ENCODE results near the gene ARHGAP40. TPM values are rescaled to one million over a fixed set of nuclear protein-coding genes. Genes with fewer than 3 reads are reported as not detected.

Gene ARHGAP40
- total RNA-seq, 1 donor from 2014 or later = 0.64 TPM

- Mint-ChIP-seq H3K36me3 (ENCODE audit: low read depth, unreplicated experiment) (no peaks in the 10 kb centered on the region), H3K9me3 (ENCODE audit: unreplicated experiment) (no peaks in the 10 kb centered on the region), H3K27ac (ENCODE audit: unreplicated experiment) (no peak overlapping the region), H3K4me1 (ENCODE audit: unreplicated experiment) (peaks cover 13% of the 10 kb centered on the region), H3K27me3 (ENCODE audit: unreplicated experiment) (peaks cover 4% of the 10 kb centered on the region), H3K4me3 (ENCODE audit: unreplicated experiment) (no peak overlapping the region)
- no peak for TF ChIP-seq CTCF (IDR thresholded peaks at IDR 0.05; ENCODE audit: unreplicated experiment)
- DNase-seq (ENCODE audit: low spot score) = no peak
Observed at GRCh38 chr20:38609815-38610214, 8.2 kb downstream of the ARHGAP40 start.

- TF ChIP-seq CTCF (IDR thresholded peaks at IDR 0.05; ENCODE audit: unreplicated experiment) = no peak
- no peaks in the 10 kb centered on the region for H3K36me3 Mint-ChIP-seq (ENCODE audit: low read depth, unreplicated experiment)
- H3K4me1 Mint-ChIP-seq (ENCODE audit: unreplicated experiment) = peaks cover 8% of the 10 kb centered on the region
- no peak for DNase-seq (ENCODE audit: low spot score)
- H3K27ac Mint-ChIP-seq (ENCODE audit: unreplicated experiment) = no peak overlapping the region
- peaks cover 4% of the 10 kb centered on the region for H3K27me3 Mint-ChIP-seq (ENCODE audit: unreplicated experiment)
- no peaks in the 10 kb centered on the region for H3K9me3 Mint-ChIP-seq (ENCODE audit: unreplicated experiment)
- no peak overlapping the region for H3K4me3 Mint-ChIP-seq (ENCODE audit: unreplicated experiment)
Observed at GRCh38 chr20:38610521-38610920, 8.9 kb downstream of the ARHGAP40 start.

GRCh38 chr20:38612751-38613515, 11.3 kb downstream of the ARHGAP40 start:
- Mint-ChIP-seq H3K4me1 (ENCODE audit: unreplicated experiment) (peaks cover 4% of the 10 kb centered on the region), H3K4me3 (ENCODE audit: unreplicated experiment) (no peak overlapping the region), H3K36me3 (ENCODE audit: low read depth, unreplicated experiment) (no peaks in the 10 kb centered on the region), H3K27me3 (ENCODE audit: unreplicated experiment) (peaks cover 8% of the 10 kb centered on the region), H3K27ac (ENCODE audit: unreplicated experiment) (no peak overlapping the region), H3K9me3 (ENCODE audit: unreplicated experiment) (no peaks in the 10 kb centered on the region)
- TF ChIP-seq CTCF (IDR thresholded peaks at IDR 0.05; ENCODE audit: unreplicated experiment) = no peak
- DNase-seq (ENCODE audit: low spot score) = no peak

GRCh38 chr20:38615283-38615682, 13.7 kb downstream of the ARHGAP40 start:
- TF ChIP-seq CTCF (IDR thresholded peaks at IDR 0.05; ENCODE audit: unreplicated experiment) = no peak
- no peaks in the 10 kb centered on the region for H3K4me1 Mint-ChIP-seq (ENCODE audit: unreplicated experiment)
- H3K27ac Mint-ChIP-seq (ENCODE audit: unreplicated experiment) = no peak overlapping the region
- no peaks in the 10 kb centered on the region for H3K36me3 Mint-ChIP-seq (ENCODE audit: low read depth, unreplicated experiment)
- H3K27me3 Mint-ChIP-seq (ENCODE audit: unreplicated experiment) = peaks cover 5% of the 10 kb centered on the region
- no peak overlapping the region for H3K4me3 Mint-ChIP-seq (ENCODE audit: unreplicated experiment)
- DNase-seq (ENCODE audit: low spot score) = no peak
- no peaks in the 10 kb centered on the region for H3K9me3 Mint-ChIP-seq (ENCODE audit: unreplicated experiment)

- no peak for DNase-seq (ENCODE audit: low spot score)
- no peak overlapping the region for H3K27ac Mint-ChIP-seq (ENCODE audit: unreplicated experiment)
- H3K36me3 Mint-ChIP-seq (ENCODE audit: low read depth, unreplicated experiment) = no peaks in the 10 kb centered on the region
- H3K4me3 Mint-ChIP-seq (ENCODE audit: unreplicated experiment) = no peak overlapping the region
- no peak for TF ChIP-seq CTCF (IDR thresholded peaks at IDR 0.05; ENCODE audit: unreplicated experiment)
- H3K9me3 Mint-ChIP-seq (ENCODE audit: unreplicated experiment) = no peaks in the 10 kb centered on the region
- H3K4me1 Mint-ChIP-seq (ENCODE audit: unreplicated experiment) = peaks cover 6% of the 10 kb centered on the region
- peaks cover 5% of the 10 kb centered on the region for H3K27me3 Mint-ChIP-seq (ENCODE audit: unreplicated experiment)
Observed at GRCh38 chr20:38616457-38616856, 14.8 kb downstream of the ARHGAP40 start.
